Measurements from ENCODE around the gene C10orf53.

Gene C10orf53

GRCh38 chr10:49653273-49653929, 26.1 kb upstream of the C10orf53 start:
- H3K27ac ChIP-seq (ENCODE audit: low read length): no peak overlapping the region
- no peak overlapping the region for H3K4me3 ChIP-seq (ENCODE audit: low read length in 2 of 2)
- H3K27me3 ChIP-seq (ENCODE audit: control insufficient read depth in 1 of 2, insufficient read depth in 2 of 2, low read length in 2 of 2): peaks cover 0 to 8% of the 10 kb centered on the region in 2 donors
- no peaks in the 10 kb centered on the region for H3K36me3 ChIP-seq (ENCODE audit: control insufficient read depth in 2 of 2, insufficient read depth in 2 of 2, low read length in 2 of 2)
- no peak overlapping the region for H3K9ac ChIP-seq (ENCODE audit: low read length in 2 of 2)
- H3K9me3 ChIP-seq (ENCODE audit: control insufficient read depth in 2 of 2, low read length in 2 of 2): peaks cover 0 to 5% of the 10 kb centered on the region in 2 donors
- no peaks in the 10 kb centered on the region for H3K4me1 ChIP-seq (ENCODE audit: control insufficient read depth, insufficient read depth, low read length)

GRCh38 chr10:49654036-49654693, 25.3 kb upstream of the C10orf53 start:
- Histone ChIP-seq H3K4me3 (ENCODE audit: low read length in 2 of 2) (no peak overlapping the region), H3K4me1 (ENCODE audit: control insufficient read depth, insufficient read depth, low read length) (no peaks in the 10 kb centered on the region), H3K9ac (ENCODE audit: low read length in 2 of 2) (no peak overlapping the region), H3K36me3 (ENCODE audit: control insufficient read depth in 2 of 2, insufficient read depth in 2 of 2, low read length in 2 of 2) (no peaks in the 10 kb centered on the region), H3K27ac (ENCODE audit: low read length) (no peak overlapping the region), H3K27me3 (ENCODE audit: control insufficient read depth in 1 of 2, insufficient read depth in 2 of 2, low read length in 2 of 2) (peaks cover 0 to 8% of the 10 kb centered on the region in 2 donors), H3K9me3 (ENCODE audit: control insufficient read depth in 2 of 2, low read length in 2 of 2) (peaks cover 0 to 5% of the 10 kb centered on the region in 2 donors)

DNA sequence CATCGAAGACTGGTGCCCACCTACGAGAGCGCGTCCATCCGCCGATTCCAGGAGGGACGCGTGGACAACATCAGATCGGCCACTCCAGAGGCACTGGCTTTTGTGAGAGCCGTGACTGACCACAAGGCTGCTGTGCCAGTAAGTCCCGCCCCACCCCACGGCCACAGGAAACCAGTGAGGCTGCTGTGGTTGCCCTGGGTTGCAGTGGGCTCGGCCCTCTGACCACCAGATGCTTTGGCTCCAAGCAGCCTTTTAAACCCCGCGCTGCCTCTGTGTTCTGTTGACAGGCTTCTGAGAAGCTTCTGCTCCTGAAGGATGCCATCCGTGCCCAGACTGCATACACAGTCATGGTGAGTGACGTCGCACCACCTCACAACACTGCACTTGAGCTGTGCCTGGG, 24.4 kb upstream of the C10orf53 start:
- H3K36me3 ChIP-seq (ENCODE audit: control insufficient read depth in 2 of 2, insufficient read depth in 2 of 2, low read length in 2 of 2): no peaks in the 10 kb centered on the region
- H3K27me3 ChIP-seq (ENCODE audit: control insufficient read depth in 1 of 2, insufficient read depth in 2 of 2, low read length in 2 of 2): peaks cover 0 to 8% of the 10 kb centered on the region in 2 donors
- peaks cover 0 to 5% of the 10 kb centered on the region in 2 donors for H3K9me3 ChIP-seq (ENCODE audit: control insufficient read depth in 2 of 2, low read length in 2 of 2)
- no peak overlapping the region for H3K27ac ChIP-seq (ENCODE audit: low read length)
- no peak overlapping the region for H3K4me3 ChIP-seq (ENCODE audit: low read length in 2 of 2)
- no peaks in the 10 kb centered on the region for H3K4me1 ChIP-seq (ENCODE audit: control insufficient read depth, insufficient read depth, low read length)
- H3K9ac ChIP-seq (ENCODE audit: low read length in 2 of 2): no peak overlapping the region

- H3K4me1 ChIP-seq (ENCODE audit: control insufficient read depth, insufficient read depth, low read length): no peaks in the 10 kb centered on the region
- H3K27me3 ChIP-seq (ENCODE audit: control insufficient read depth in 1 of 2, insufficient read depth in 2 of 2, low read length in 2 of 2): peaks cover 0 to 6% of the 10 kb centered on the region in 2 donors
Measured at GRCh38 chr10:49656845-49657493, 22.5 kb upstream of the C10orf53 start.

GRCh38 chr10:49657606-49658005, 21.8 kb upstream of the C10orf53 start:
- Histone ChIP-seq H3K4me1 (ENCODE audit: control insufficient read depth, insufficient read depth, low read length) (no peaks in the 10 kb centered on the region), H3K27ac (ENCODE audit: low read length) (no peak overlapping the region), H3K9me3 (ENCODE audit: control insufficient read depth in 2 of 2, low read length in 2 of 2) (peaks cover 0 to 5% of the 10 kb centered on the region in 2 donors), H3K36me3 (ENCODE audit: control insufficient read depth in 2 of 2, insufficient read depth in 2 of 2, low read length in 2 of 2) (no peaks in the 10 kb centered on the region), H3K27me3 (ENCODE audit: control insufficient read depth in 1 of 2, insufficient read depth in 2 of 2, low read length in 2 of 2) (peaks cover 0 to 5% of the 10 kb centered on the region in 2 donors), H3K4me3 (ENCODE audit: low read length in 2 of 2) (no peak overlapping the region), H3K9ac (ENCODE audit: low read length in 2 of 2) (no peak overlapping the region)

More at GRCh38 chr10:49656845-49657493, 22.5 kb upstream of the C10orf53 start:
- Histone ChIP-seq H3K4me3 (ENCODE audit: low read length in 2 of 2) (no peak overlapping the region), H3K36me3 (ENCODE audit: control insufficient read depth in 2 of 2, insufficient read depth in 2 of 2, low read length in 2 of 2) (no peaks in the 10 kb centered on the region), H3K9ac (ENCODE audit: low read length in 2 of 2) (no peak overlapping the region), H3K9me3 (ENCODE audit: control insufficient read depth in 2 of 2, low read length in 2 of 2) (peaks cover 0 to 5% of the 10 kb centered on the region in 2 donors), H3K27ac (ENCODE audit: low read length) (no peak overlapping the region)

DNA sequence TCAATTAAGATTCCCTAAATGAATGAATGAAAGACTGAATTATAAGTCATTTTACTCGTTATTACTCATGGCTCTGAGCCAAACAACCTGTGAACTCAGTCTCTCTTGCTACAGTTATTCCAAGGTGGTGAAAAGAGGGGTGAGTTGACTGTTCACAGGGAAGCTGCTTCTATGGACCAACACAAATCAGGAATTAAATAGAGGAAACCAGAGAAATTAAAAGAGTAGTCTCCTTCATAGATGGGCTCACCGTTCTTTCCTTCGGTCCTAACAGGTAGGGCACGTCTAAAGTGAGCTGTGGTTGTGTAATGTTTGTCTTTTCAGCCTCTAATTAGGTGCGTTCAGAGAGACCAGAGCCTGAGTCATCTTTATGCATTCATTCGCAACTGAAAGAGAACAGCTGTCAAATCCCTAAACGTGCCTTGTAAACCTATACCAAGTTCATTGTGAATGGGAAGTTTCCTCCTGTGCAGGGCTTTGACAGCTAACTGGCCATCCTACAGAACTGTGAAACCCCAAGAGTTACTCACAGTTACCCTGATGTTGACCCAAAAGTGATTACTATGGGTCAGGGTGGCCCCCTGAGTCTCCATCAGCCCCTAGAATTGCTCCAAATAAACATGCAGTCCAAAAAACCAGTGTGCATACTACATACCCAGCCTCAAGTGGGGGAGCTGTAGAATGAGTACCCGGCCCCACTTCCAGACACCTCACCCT, 18.2 kb upstream of the C10orf53 start:
- Histone ChIP-seq H3K27me3 (ENCODE audit: control insufficient read depth in 1 of 2, insufficient read depth in 2 of 2, low read length in 2 of 2) (no peaks in the 10 kb centered on the region), H3K9ac (ENCODE audit: low read length in 2 of 2) (no peak overlapping the region), H3K9me3 (ENCODE audit: control insufficient read depth in 2 of 2, low read length in 2 of 2) (peaks cover 0 to 5% of the 10 kb centered on the region in 2 donors), H3K36me3 (ENCODE audit: control insufficient read depth in 2 of 2, insufficient read depth in 2 of 2, low read length in 2 of 2) (no peaks in the 10 kb centered on the region), H3K4me1 (ENCODE audit: control insufficient read depth, insufficient read depth, low read length) (no peaks in the 10 kb centered on the region), H3K4me3 (ENCODE audit: low read length in 2 of 2) (no peak overlapping the region), H3K27ac (ENCODE audit: low read length) (no peak overlapping the region)

DNA sequence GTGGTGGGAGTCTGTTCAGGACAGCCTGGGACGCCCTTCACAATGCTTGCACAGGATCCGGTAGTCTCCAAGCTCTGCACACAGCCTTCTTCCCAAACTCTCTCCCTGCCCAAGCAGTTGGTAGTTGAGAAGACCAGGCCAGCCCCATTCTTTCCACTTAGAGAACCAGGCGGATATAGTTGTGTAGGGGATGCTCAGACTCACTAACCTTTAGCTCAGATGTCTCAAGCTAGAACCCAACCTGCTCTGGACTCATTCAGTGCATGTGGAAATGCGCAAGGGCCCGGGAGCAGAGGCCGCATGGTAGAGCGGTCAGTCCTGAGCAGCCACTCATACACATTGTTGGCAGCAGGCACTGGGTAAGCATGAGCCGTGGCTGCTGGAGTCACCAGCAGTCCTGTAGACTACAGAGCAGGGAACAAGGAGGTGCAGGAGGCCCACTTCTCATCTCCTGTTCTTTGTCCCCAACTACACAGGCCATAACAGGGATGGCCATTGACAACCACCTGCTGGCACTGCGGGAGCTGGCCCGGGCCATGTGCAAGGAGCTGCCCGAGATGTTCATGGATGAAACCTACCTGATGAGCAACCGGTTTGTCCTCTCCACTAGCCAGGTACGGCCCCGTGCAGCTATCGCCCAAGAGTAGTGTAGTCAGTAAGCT, 17.2 kb upstream of the C10orf53 start:
- Histone ChIP-seq H3K9ac (ENCODE audit: low read length in 2 of 2) (no peak overlapping the region), H3K4me1 (ENCODE audit: control insufficient read depth, insufficient read depth, low read length) (no peaks in the 10 kb centered on the region), H3K9me3 (ENCODE audit: control insufficient read depth in 2 of 2, low read length in 2 of 2) (peaks cover 0 to 2% of the 10 kb centered on the region in 2 donors), H3K27me3 (ENCODE audit: control insufficient read depth in 1 of 2, insufficient read depth in 2 of 2, low read length in 2 of 2) (no peaks in the 10 kb centered on the region), H3K4me3 (ENCODE audit: low read length in 2 of 2) (no peak overlapping the region), H3K36me3 (ENCODE audit: control insufficient read depth in 2 of 2, insufficient read depth in 2 of 2, low read length in 2 of 2) (no peaks in the 10 kb centered on the region), H3K27ac (ENCODE audit: low read length) (no peak overlapping the region)

GRCh38 chr10:49663596-49663995, 15.9 kb upstream of the C10orf53 start:
- no peaks in the 10 kb centered on the region for H3K36me3 ChIP-seq (ENCODE audit: control insufficient read depth in 2 of 2, insufficient read depth in 2 of 2, low read length in 2 of 2)
- no peaks in the 10 kb centered on the region for H3K9me3 ChIP-seq (ENCODE audit: control insufficient read depth in 2 of 2, low read length in 2 of 2)
- H3K27me3 ChIP-seq (ENCODE audit: control insufficient read depth in 1 of 2, insufficient read depth in 2 of 2, low read length in 2 of 2): no peaks in the 10 kb centered on the region
- no peak overlapping the region for H3K27ac ChIP-seq (ENCODE audit: low read length)
- no peak overlapping the region for H3K9ac ChIP-seq (ENCODE audit: low read length in 2 of 2)
- no peaks in the 10 kb centered on the region for H3K4me1 ChIP-seq (ENCODE audit: control insufficient read depth, insufficient read depth, low read length)
- H3K4me3 ChIP-seq (ENCODE audit: low read length in 2 of 2): no peak overlapping the region

GRCh38 chr10:49664006-49664841, 15.2 kb upstream of the C10orf53 start:
- H3K9me3 ChIP-seq (ENCODE audit: control insufficient read depth in 2 of 2, low read length in 2 of 2): no peaks in the 10 kb centered on the region
- no peaks in the 10 kb centered on the region for H3K4me1 ChIP-seq (ENCODE audit: control insufficient read depth, insufficient read depth, low read length)
- no peak overlapping the region for H3K4me3 ChIP-seq (ENCODE audit: low read length in 2 of 2)
- H3K9ac ChIP-seq (ENCODE audit: low read length in 2 of 2): no peak overlapping the region
- H3K27ac ChIP-seq (ENCODE audit: low read length): no peak overlapping the region
- no peaks in the 10 kb centered on the region for H3K27me3 ChIP-seq (ENCODE audit: control insufficient read depth in 1 of 2, insufficient read depth in 2 of 2, low read length in 2 of 2)
- H3K36me3 ChIP-seq (ENCODE audit: control insufficient read depth in 2 of 2, insufficient read depth in 2 of 2, low read length in 2 of 2): no peaks in the 10 kb centered on the region

Data from stomach smooth muscle (tissue), 2 donors.